CD1c-positive myeloid dendritic cell (primary cell): ENCODE data around the gene JOSD1.

Source experiments
- DNase-seq: peaks from one replicate; pipeline ENCODE4 v3.0.0-alpha.2; 2016; ENCODE audit errors: extremely low spot score

JOSD1 gene

DNA sequence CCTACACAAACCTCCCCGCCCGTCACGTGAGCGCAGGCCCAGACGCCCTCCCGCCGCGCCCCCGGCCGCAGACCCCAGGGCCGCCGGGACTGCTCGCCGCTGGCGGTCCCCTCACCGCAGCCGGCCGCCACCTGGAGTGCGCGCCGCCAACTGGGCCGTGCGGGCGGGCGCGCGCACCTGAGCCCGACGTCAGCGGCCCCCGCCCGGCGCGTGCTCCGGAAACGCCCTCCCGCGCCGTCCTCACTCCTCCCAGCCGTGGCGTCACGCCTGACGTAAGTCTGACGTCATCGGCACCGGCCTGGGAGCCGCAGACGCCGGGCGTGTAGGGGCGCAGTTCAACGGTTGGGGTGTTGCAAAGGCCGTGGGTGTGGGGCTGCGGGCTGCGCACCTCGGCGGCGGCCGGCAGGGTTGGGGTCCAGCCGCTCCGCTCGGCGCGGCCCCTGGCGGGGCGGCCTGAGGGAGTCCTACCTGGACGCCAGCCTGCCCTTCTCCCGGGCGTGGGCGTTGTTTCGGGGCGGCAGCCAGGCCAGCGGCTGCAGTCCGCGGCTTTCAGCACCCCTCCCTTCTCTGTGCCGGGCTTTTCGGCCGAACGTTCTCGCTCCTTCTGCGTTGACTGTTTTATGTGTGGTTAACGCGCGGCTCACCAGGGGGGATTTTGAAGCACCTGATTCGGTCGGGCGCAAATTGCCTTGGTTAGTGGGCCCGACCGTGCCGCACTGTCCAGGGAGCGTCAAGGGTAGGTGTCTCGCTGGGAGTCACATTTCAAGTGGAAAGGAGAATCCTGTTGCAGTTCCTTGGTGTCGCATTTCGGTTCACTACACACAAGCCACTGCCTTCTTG is at the start of gene JOSD1:
TSS of gene JOSD1 (minus strand) at position 155 of the 840 bp plus-strand sequence. CDS start 956 bp downstream, outside the sequence.
- peak; percentile 98 for DNase-seq

DNA sequence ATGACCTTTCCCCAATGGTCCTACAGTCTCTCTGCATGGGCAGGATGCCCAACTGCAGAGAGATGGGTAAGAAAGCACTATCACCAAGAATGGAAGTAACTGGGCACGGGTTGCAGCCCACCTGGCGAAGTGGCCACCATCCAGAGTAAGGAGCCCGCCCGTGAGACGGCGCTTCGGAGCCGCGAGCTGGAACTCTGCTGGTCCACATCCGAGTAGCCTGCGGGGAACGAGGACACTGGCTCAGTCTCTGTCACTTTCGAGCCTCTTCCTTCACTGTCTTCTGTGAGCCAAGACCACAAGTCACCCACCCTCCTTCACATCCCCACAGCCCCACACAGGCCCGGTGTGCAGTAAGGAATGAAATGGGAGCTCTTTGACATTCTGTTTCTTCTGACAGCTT is 49.4 kb upstream of the JOSD1 start:
- DNase-seq: no peak

DNA sequence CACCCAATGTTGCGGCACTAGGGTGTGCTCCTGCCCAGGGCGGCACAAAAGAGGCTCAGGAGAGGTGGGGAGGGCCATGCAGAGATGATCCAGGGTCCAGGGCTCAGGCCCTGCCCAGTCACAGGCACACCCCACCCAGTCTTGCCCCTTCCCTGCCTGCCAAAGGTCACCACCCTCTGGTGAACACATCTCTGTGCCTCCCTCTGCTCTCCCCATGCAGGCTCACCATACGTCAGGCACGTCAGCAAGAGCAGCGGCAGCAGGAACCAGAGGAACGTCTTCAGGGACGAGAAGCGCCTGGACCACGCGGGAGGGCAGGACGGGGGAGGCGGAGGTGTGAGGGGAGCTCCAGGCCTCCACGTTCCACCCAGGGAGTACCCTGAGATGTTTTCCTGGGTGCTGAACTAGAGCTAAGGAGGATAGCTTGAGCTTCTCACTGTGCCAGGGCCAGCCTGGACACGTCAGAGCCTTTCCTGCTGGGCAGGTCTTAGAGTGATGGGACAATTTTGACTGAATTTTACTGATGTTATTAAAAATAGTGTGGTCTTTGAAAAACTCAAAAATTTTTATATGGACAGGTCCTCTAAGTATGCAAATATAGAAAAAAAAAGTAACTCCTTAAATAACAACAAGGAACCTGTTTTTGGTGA is 47.9 kb upstream of the JOSD1 start:
- DNase-seq: no peak

DNA sequence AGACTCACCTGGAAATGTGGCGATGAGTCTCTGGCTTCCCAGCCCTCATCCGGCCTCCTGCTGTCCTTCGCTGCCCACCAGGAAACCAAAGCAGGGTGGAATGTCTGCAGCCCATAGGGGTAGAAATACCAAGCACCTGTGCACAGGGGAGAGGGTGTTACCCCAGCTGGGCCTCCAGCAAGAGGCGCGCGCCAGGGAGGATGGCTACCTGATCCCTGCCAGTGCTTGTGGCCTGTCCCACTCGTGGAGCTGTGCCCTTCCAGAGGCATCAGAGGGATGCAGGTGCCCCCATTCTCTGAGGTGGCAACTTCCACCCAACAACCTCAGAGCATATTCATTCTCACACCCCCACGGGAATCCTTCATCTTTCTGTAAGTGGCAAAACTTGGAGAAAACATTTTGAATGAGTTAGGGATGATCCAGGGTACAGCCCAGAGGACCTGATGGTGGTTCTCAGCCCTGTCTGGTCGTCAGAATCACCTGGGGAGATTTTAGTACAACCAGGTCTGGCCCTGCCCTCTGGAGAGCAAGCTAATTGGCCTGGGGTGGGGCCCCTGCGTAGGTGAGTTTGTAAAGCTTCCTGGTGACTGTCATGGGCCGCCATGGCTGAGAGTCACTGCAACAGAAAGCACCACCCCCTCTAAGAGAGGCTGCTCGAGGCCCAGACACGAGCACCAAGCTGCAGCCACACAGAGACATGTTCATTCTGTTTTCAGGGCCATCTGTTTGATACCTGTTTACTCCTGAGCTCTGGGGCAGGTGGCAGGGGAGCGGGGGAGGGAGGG is 45.1 kb upstream of the JOSD1 start:
- no peak for DNase-seq

DNA sequence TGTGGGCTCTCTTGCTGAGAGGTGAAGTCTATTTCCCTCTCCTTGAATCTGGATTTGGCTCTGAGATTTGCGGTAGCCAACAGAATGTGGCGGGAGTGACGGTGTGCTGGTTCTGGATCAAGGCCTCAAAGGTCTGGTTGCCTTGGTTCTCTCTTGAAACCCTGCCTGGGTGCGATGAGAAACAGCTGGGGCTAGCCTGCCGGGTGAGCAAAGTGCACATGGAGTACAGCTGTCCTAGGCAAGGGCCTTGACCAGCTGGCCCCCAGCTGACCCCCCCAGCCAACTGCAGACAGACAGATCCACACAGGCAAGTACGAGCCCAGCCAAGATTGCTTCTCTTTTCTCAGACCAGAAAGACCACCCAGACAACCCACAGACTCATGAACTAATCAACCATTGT is 44.2 kb upstream of the JOSD1 start:
- DNase-seq: no peak

DNA sequence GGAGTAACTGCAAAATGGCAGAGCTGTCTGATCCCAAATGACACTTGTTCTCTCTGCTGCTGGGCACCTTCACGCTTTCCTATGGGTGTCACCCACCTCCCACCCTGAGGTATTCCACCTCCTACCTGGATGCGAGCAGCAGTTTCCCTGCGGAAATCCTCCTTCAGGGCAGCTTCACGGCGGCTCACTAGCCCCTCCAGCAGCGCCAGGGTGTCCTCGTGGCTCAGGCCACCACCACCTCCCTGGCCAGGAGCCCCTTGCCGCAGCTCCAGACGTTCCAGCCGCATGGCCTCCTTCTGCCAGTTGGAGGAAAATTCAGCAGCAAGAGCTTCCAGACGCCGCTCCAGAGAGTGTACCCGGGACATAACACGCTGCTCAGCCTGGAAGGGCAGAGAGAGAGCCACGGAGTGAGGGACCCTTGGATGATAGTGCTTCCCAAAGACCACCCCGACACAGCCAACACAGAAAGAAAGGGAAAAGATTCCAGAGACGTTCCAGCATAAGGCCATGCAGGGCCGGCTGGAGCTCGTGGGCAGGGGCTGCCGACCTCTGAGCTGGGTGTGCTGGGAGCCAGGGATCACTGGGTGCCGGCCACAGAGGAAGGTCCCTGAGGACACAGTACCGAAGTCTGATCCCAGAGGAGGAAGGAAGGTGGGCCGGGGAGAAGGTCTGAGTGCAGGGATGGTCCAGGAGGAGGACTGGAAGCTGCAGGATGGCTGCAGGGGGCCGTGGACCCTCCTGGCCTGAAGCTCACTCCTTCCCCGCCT is 41.6 kb upstream of the JOSD1 start:
- DNase-seq: no peak

DNA sequence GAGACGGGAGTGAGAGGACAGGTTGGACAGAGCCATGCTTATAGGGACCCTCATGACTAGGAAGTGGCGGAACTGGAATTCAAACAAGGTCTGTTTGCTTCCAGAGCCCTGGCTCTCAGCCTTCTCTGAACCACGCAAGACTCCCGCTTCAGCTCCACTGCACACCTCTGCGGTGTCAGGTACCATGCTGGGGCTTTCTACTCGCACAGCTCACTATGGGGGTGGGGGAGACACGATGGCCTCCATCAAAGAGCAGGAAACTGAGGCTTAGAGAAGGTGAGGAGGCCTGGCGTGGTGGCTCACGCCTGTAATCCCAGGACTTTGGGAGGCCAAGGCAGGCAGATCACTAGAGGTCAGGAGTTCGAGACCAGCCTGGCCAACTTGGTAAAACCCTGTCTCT is 40.8 kb upstream of the JOSD1 start:
- no peak for DNase-seq

DNA sequence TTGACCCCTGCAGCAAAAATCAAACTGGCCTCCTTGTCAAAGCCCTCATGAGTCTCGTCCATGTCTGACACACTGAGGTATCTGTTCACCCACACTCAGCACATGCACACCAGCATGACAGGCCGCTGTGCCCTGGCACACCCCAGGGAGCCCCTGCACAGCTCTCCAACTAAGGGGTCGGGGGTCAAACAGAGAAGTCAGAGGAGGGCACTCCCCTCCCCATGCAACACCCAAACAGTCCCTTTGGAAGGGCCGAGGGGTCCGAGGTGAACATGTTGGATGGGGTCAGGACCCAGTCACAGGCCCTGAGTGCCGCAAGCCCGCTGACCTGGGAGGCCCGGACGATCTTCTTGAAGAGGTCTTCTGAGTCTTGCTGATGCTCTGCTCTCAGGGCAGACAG is 40.4 kb upstream of the JOSD1 start:
- no peak for DNase-seq

DNA sequence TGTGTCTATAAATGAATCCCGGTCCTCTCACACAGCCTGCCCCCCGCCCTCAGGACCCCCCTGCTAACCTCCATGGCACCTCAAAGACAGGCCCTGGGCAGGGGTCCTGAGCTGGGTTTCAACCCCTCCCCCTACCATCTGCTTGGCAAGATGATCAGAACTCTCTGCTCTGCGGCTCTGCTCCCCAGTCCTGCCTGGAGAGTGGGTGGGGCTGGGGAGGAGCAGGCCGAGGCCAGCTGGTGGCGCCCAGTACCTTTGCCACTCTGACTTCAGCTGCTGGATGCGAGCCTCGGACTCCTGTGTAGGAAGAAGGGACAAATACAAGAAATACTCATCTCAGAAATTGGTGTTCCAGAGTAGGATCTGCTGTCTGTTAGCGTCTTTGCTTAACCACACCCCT is 40.0 kb upstream of the JOSD1 start:
- no peak for DNase-seq

DNA sequence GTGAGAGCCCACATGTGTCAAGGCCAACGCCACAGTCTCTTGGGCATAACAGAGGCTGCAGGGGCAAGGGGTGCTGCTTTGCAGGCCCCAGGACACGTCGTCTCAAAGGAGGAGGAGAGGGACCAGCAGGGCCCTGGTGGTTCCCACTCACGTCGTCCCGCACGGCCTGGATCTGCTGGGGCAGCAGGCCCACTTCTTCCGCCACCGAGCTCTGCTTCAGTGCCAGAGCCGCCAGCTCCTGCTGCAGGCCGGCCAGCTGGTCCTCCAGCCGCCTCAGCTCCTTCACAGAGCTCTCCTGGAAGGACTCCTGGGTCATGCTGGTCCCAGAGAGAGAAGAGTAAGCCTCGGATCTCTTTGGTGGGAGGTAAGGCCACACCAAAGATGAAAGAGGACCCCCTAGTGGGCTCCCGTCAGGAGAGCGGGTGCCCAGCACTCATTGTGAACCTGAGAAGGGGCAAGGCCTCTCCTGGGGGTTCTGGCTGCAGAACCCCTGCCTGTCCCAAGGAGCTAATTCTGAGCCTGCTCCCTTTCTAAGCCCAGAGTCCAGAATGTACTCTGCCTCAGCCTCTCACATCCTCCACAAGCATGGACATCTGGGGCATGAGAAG is 39.5 kb upstream of the JOSD1 start:
- no peak for DNase-seq

DNA sequence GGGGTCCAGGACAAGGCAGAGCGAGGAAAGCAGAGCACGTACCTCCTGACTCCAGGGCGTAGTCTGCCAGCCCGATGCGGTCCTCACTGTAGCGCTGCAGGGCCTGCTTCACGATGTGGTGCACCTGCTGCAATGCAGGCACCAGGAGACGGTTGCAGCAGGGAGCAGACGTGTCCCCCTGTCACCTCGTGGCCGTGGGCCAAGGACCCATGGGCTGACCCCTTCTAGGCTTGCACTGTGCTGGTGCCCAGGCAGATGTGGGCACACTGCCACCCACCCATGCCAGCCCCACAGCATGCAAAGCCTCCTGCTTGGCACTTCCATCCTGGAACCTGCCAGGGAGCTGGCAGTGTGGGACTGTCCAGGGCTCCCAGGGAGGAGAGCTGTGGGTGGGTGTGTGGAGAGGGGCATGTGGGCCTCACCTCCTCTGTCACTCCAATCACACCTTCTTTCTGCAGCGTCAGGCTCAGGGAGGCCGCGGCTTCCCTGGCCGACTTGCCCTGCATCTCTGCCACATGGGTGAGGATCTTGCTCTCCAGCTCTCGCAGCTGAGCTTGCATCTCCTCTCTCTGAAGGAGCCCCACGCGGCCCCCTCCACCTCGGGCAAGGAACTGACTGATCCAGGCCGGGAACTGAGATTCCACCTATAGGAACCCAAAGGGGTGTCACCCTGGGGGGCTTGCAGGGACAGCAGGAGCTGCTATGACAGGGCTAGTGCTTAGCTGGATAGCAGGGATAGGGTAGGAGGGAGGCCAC is 38.7 kb upstream of the JOSD1 start:
- no peak for DNase-seq

DNA sequence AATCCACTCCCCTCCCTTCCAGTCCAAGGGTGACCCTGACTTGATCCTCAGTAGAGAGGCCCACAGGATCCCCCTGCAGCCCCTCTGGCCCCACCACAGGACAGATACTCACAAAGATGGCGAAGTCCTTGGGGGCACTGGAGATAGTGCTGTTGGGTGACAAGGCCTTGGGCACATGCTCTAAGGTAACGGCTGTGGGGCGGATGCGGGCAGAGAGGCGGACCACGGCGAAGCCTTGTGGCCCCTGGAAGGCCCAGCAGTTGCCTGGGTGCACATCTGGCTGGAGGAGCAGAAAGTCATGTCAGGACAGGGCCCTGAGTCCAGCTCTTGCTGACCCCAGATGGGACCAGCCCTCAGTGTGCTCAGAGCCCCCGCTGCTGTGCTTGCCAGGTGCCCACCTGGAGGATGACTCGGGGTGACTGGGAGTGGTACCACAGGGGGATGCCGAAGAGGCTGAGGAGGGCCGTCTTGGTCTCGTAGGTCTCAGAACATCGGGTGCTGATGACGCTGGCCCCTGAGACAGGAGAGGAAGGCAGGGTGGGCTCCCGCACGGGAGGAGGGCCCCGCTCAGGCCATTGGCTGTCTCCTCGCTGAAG is 37.8 kb upstream of the JOSD1 start:
- no peak for DNase-seq

DNA sequence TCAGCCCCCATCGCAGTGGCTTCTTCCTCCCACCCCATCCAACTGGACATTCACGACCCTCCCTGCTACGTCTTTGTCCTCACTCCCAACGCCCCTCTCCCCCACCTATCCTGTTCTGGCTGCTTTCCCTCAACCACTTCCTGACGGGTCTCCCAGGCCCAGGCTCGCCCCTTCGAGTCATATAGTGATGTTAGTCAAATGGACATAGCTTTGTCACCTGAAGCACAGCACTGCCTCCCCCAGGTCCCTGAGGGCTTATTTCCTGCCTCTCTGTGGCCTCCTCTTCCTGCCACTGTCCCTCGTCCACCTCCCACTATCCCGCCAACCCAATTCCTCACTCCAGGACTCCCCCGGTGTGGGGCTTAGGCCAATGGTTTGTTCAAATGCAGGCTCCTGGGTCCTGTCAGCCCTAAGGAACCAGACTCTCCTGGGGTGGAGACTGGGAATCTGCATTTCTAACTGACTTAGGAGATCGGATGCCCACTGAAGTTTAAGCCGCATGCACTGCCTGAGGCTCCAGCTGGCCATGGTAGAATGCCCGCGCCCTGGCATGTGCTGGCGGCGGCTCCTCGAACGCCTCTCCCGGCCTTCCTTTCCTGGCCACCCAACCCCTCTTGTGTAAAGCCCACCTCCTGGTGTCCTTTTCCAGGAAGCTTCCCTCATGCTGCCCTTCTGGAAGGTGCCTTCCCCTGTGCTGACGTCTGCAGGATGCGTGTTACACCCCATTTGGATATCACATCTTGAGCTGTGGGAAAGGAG is 36.7 kb upstream of the JOSD1 start:
- no peak for DNase-seq

DNA sequence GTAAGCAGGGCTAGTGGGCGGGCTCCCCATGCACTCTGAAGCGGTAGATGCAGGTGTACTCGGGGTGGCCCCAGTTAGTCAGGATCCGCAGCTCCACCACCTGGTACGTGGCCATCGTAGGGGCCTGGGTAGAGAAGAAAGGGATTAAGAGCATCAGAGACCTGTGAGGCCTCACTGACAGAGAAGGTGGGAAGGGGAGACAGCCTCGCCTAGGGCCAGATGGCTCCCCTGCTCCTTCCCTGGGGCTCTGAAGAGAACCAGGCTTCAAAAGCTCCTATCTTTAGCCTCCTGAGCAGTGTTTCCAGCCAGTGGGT is 35.5 kb upstream of the JOSD1 start:
- no peak for DNase-seq

DNA sequence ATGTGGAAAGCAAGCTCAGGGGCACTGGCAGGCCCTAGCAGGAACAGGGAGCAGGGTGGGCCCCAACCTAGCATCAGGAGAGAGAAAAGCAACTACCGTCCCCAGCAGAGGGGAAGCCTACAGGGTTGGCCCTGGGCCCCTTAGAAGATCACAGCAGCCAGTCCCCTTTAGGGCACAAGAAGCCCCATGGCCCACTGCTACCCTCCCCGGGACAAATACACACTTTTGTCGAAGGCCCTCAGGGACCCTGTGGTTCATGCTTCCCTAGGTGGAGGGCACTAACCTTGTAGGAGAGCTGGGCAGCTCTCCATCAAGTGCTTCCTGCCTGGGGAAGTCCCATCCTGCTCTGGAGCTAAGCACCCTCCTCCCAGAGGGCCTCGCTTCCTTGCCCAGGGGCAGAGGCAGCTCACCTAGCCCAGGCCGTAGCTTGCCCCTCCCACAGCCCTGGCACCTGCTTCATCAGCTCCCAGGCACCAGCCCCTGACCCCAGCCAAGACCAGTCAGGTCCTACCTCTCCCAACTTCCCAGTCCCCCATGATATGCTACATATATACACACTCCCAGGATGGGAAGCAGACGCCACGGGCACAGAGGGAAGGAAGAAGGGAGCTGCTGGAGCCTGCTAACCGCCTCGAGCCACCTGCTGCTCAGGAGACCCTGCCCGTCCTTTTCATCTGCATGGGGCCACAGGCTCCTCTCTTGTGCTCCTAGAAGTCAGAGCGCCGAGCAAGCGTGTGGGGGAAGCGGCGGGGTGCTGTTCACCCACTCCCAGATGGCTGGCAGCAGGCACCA is 34.9 kb upstream of the JOSD1 start:
- no peak for DNase-seq

DNA sequence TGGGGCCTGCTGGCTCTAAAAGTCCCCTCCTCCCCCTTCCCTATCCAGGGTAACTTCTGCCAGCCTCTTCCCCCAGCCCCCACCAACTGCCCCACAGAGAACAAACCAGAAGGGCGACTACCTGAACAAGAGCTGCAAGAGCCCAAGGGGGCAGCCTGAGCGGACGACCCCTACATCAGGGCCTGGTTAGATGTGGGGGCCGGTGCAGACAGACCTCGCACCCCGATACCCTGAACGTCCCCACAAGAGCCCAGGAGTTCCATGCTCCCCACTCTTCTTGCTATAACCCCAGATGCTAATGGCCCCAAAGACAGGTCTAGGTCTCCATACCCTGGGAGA is 34.4 kb upstream of the JOSD1 start:
- no peak for DNase-seq

DNA sequence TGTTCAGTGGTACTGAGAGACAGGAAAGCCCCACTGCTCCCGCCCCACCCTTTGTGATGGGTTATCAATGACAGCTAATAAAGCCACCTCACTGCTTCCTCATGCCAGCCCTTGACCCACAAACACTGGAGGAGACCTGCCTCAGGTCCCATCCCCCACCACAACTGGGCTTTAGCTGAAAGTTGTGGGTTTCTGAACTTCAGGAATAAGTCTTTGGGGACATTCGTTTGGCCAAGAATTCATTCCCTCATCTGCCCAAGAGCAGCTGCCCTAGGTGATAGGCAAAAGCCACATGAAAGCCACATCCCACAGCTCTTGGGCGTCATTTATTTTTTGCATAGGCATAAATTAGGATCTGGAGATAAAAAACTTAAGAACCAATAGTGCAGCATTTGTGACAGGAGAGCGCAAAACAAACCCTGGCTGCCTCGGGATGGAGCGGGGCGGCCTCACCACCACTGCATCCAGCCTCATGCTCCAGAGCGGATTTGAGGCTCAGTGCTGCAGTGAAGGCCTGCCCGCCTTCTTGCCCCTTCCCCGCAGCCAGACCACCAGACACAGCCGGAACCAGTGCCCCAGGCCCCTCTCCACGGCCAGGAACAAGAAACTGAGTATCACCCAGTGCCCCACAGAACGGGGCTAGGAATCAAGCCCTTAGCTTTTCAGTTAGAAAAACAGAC is 33.8 kb upstream of the JOSD1 start:
- DNase-seq: no peak

DNA sequence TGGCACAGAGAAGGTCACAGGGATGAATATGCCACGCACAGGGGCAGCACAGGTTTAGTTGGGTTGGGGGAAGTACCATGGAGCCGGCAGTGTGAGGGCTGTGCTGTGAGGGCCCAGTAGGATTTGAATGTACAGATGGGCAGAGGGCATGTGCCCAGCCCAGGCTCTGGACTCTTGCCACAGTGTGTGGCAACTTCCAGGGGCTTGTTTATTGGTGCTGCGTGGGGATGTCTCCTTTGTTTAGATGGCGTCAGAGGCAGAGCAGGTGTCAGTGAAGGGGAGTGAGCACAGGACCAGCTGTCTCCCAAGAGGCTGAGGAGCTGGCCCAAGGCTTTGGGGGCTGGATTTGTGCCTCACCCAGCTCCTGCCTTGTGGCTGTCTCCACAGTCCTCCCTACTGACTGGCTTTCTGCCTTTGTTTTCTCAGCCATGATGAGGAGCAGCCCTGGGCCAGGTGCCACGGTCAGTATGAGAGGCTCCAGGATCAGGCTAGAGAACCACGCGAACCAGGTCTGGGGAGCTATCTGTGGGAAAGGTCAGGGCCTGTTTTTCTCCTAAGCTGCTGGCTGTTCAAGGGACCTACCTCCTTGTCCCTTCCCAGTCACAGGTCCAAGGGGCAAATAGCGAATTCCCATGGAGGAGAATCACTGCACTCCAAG is 33.1 kb upstream of the JOSD1 start:
- no peak for DNase-seq
